Astrocyte (in vitro differentiated cells and primary cell): ENCODE measurements around the gene LHFPL3. TPM values are rescaled to one million over a fixed set of nuclear protein-coding genes. Genes with fewer than 3 reads are reported as not detected.

Source experiments
- DNase-seq: peaks from one replicate; pipeline ENCODE4 v3.0.0-alpha.2; 2010; ENCODE audit warnings: low read depth
- FAIRE-seq: peaks from 2 replicates; lab custom pipeline; 2011; peaks lifted over from hg19 to GRCh38; lab: Jason Lieb, UNC
- H2AFZ ChIP-seq: 2 replicates; pipeline ENCODE4 v1.6.0; 2012; ENCODE audit warnings: low read depth, low read length, inconsistent platforms
- H3K27ac ChIP-seq: 2 replicates; pipeline ENCODE4 v1.5.1; 2011; ENCODE audit warnings: low read depth, low read length, inconsistent platforms
- H3K27me3 ChIP-seq: 2 replicates; pipeline ENCODE4 v1.6.0; 2011; ENCODE audit warnings: low read length, inconsistent platforms; ENCODE audit not compliant: insufficient read depth
- H3K36me3 ChIP-seq: 2 replicates; pipeline ENCODE4 v1.5.1; 2011; ENCODE audit warnings: low read length, inconsistent platforms; ENCODE audit not compliant: insufficient read depth
- H3K4me1 ChIP-seq: 2 replicates; pipeline ENCODE4 v1.5.1; 2011; ENCODE audit warnings: low read length, inconsistent platforms; ENCODE audit not compliant: insufficient read depth
- H3K4me2 ChIP-seq: 2 replicates; pipeline ENCODE4 v1.6.0; 2012; ENCODE audit warnings: low read length, inconsistent platforms
- H3K4me3 ChIP-seq: 2 replicates; pipeline ENCODE4 v1.5.1; 2011; ENCODE audit warnings: low read depth, mild to moderate bottlenecking, low read length, inconsistent platforms; ENCODE audit not compliant: insufficient read depth
- H3K79me2 ChIP-seq: 2 replicates; pipeline ENCODE4 v1.6.0; 2012; ENCODE audit warnings: mild to moderate bottlenecking, low read length, inconsistent platforms; ENCODE audit not compliant: insufficient read depth
- H3K9ac ChIP-seq: 2 replicates; pipeline ENCODE4 v1.6.0; 2012; ENCODE audit warnings: mild to moderate bottlenecking, low read length, inconsistent platforms
- H3K9me3 ChIP-seq: 2 replicates; pipeline ENCODE4 v1.5.1; 2012; ENCODE audit warnings: low read depth, mild to moderate bottlenecking, low read length, inconsistent platforms; ENCODE audit not compliant: insufficient read depth
- H4K20me1 ChIP-seq: 2 replicates; pipeline ENCODE4 v1.6.0; 2012; ENCODE audit warnings: low read length, inconsistent platforms; ENCODE audit not compliant: insufficient read depth
- H3K27ac Mint-ChIP-seq: one replicate; pipeline ENCODE4 v1.8.0; 2021; ENCODE audit warnings: mild to moderate bottlenecking, mixed read lengths; ENCODE audit not compliant: unreplicated experiment
- H3K27me3 Mint-ChIP-seq: one replicate; pipeline ENCODE4 v1.8.0; 2021; ENCODE audit warnings: low read depth, mixed read lengths; ENCODE audit not compliant: unreplicated experiment
- H3K36me3 Mint-ChIP-seq: one replicate; pipeline ENCODE4 v1.8.0; 2021; ENCODE audit warnings: low read depth, mixed read lengths; ENCODE audit not compliant: unreplicated experiment
- H3K4me1 Mint-ChIP-seq: one replicate; pipeline ENCODE4 v1.8.0; 2021; ENCODE audit warnings: low read depth, mixed read lengths; ENCODE audit not compliant: unreplicated experiment
- H3K4me3 Mint-ChIP-seq: one replicate; pipeline ENCODE4 v1.8.0; 2021; ENCODE audit warnings: mild to moderate bottlenecking, moderate library complexity, mixed read lengths; ENCODE audit not compliant: unreplicated experiment
- H3K9me3 Mint-ChIP-seq: one replicate; pipeline ENCODE4 v1.8.0; 2021; ENCODE audit warnings: mild to moderate bottlenecking, mixed read lengths; ENCODE audit not compliant: unreplicated experiment
- EZH2 ChIP-seq: IDR thresholded peaks from 2 replicates; pipeline ENCODE4 v1.6.1; 2012; ENCODE audit warnings: mild to moderate bottlenecking, low read length, inconsistent platforms; ENCODE audit not compliant: insufficient read depth
- total RNA-seq: library from RNA; stranded (reverse); gene quantifications from 2 replicates; pipeline ENCODE4 v1.2.1, GENCODE V29; 2021
- TF ChIP-seq, protein P1 (sequence below): IDR thresholded peaks from 2 replicates; pipeline ENCODE4 v1.5.1; 2011; ENCODE audit warnings: low read depth, mild to moderate bottlenecking, inconsistent platforms, low read length, moderate library complexity; ENCODE audit not compliant: insufficient read depth

LHFPL3 gene
- total RNA-seq, 1 donor from 2014 or later: not detected

- no peak overlapping the region for H3K4me3 ChIP-seq
- Mint-ChIP-seq H3K36me3 (no peaks in the 10 kb centered on the region), H3K4me3 (no peak overlapping the region), H3K27ac (no peak overlapping the region), H3K27me3 (peaks cover 6% of the 10 kb centered on the region), H3K4me1 (no peaks in the 10 kb centered on the region), H3K9me3 (peaks cover 4% of the 10 kb centered on the region)
- H3K27ac ChIP-seq: no peak overlapping the region
- H3K4me2 ChIP-seq: no peak overlapping the region
- no peaks in the 10 kb centered on the region for H3K4me1 ChIP-seq
- no peak overlapping the region for H3K9ac ChIP-seq
- H4K20me1 ChIP-seq: no peaks in the 10 kb centered on the region
- H3K9me3 ChIP-seq: no peaks in the 10 kb centered on the region
- no peak for FAIRE-seq
- H3K27me3 ChIP-seq: peaks cover 4% of the 10 kb centered on the region
- H2AFZ ChIP-seq: no peak overlapping the region
- no peaks in the 10 kb centered on the region for H3K36me3 ChIP-seq
- no peak for DNase-seq
- no peaks in the 10 kb centered on the region for H3K79me2 ChIP-seq
- TF ChIP-seq, protein P1, sequence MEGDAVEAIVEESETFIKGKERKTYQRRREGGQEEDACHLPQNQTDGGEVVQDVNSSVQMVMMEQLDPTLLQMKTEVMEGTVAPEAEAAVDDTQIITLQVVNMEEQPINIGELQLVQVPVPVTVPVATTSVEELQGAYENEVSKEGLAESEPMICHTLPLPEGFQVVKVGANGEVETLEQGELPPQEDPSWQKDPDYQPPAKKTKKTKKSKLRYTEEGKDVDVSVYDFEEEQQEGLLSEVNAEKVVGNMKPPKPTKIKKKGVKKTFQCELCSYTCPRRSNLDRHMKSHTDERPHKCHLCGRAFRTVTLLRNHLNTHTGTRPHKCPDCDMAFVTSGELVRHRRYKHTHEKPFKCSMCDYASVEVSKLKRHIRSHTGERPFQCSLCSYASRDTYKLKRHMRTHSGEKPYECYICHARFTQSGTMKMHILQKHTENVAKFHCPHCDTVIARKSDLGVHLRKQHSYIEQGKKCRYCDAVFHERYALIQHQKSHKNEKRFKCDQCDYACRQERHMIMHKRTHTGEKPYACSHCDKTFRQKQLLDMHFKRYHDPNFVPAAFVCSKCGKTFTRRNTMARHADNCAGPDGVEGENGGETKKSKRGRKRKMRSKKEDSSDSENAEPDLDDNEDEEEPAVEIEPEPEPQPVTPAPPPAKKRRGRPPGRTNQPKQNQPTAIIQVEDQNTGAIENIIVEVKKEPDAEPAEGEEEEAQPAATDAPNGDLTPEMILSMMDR: no peak
- TF ChIP-seq EZH2: no peak
These were observed 513.4 kb downstream of the LHFPL3 start for GRCh38 chr7:104841798-104842197.

DNA sequence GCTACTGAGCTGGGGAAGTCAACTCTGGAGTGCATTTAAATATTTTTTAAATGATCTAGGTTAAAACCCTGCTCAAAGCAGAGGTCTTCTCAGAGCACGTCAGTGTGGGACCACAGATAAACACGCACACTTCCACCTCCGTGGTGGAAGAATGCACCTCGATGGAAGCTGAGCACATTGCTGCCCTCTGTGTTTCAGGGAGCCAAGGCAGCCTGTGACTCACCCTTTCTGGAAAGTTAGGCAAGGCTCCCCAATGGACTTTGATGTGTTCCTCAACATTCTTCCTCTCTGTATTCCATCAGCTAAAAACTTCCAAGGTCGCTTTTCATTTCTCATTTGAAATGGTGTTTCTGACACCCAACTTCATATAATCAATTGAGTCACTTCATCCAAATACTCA is 514.8 kb downstream of the LHFPL3 start:
- Mint-ChIP-seq H3K4me3 (no peak overlapping the region), H3K9me3 (peaks cover 4% of the 10 kb centered on the region), H3K4me1 (no peaks in the 10 kb centered on the region), H3K27ac (no peak overlapping the region), H3K27me3 (peaks cover 6% of the 10 kb centered on the region), H3K36me3 (no peaks in the 10 kb centered on the region)
- peaks cover 7% of the 10 kb centered on the region for H3K27me3 ChIP-seq
- H3K4me3 ChIP-seq: no peak overlapping the region
- no peak for DNase-seq
- H3K27ac ChIP-seq: no peak overlapping the region
- H3K9me3 ChIP-seq: no peaks in the 10 kb centered on the region
- TF ChIP-seq, protein P1: no peak
- no peak for TF ChIP-seq EZH2
- H3K79me2 ChIP-seq: no peaks in the 10 kb centered on the region
- H2AFZ ChIP-seq: no peak overlapping the region
- no peak overlapping the region for H3K4me2 ChIP-seq
- no peak for FAIRE-seq
- H3K4me1 ChIP-seq: no peaks in the 10 kb centered on the region
- H3K36me3 ChIP-seq: no peaks in the 10 kb centered on the region
- no peaks in the 10 kb centered on the region for H4K20me1 ChIP-seq
- H3K9ac ChIP-seq: no peak overlapping the region

DNA sequence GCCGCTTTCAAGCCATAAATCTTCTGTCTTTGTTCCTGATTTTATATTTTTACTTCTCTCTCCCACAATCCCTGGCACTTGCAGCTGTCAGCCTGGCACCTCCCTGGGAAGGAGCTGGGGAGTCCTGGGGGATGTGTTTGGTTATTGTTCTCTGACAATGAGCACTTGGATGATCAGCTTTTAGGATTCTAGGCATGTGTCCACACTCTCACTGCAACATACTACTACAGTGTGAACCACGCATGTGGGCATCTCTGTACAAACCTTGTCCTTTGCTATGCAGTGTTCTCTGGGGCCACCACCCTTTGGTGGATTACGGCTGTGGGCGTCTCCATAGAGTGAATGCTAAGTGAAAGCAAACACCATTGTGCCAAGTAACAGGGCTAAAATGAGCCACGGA is 517.2 kb downstream of the LHFPL3 start:
- TF ChIP-seq, protein P1: no peak
- no peak for TF ChIP-seq EZH2
- no peaks in the 10 kb centered on the region for H3K4me1 ChIP-seq
- H2AFZ ChIP-seq: no peak overlapping the region
- no peak for DNase-seq
- H3K4me3 ChIP-seq: no peak overlapping the region
- no peaks in the 10 kb centered on the region for H3K79me2 ChIP-seq
- no peak overlapping the region for H3K27ac ChIP-seq
- H3K27me3 ChIP-seq: peaks cover 7% of the 10 kb centered on the region
- no peak overlapping the region for H3K27ac Mint-ChIP-seq
- H3K36me3 Mint-ChIP-seq: no peaks in the 10 kb centered on the region
- H3K9me3 Mint-ChIP-seq: peaks cover 4% of the 10 kb centered on the region
- H3K4me2 ChIP-seq: no peak overlapping the region
- no peak overlapping the region for H3K4me3 Mint-ChIP-seq
- H3K36me3 ChIP-seq: no peaks in the 10 kb centered on the region
- H4K20me1 ChIP-seq: no peaks in the 10 kb centered on the region
- H3K9ac ChIP-seq: no peak overlapping the region
- H3K27me3 Mint-ChIP-seq: peaks cover 8% of the 10 kb centered on the region
- no peaks in the 10 kb centered on the region for H3K4me1 Mint-ChIP-seq
- no peak for FAIRE-seq
- no peaks in the 10 kb centered on the region for H3K9me3 ChIP-seq
